ENCODE results near the gene IRF5.

IRF5 gene

DNA sequence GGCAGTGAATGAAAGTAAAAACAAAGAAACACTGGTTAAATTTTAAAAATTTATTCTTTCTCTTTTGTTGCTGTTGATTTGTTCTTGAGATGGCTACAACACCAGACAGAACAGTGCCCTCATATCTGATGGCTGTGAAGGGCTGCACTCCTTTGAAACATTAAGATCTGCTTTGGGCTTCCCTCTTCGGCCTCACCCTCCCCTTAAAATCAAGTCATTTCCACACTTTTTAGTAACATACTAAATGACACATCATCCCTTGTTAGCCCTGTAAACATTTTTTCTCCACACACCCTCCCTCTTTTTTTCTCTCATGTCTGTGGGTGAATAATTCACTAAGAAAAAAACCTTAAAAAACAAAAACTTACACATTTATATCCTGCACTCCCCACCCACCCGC lies 16.4 kb downstream of the IRF5 start:
- no peak overlapping the region for H3K27ac ChIP-seq
- TF ChIP-seq ZFX (IDR thresholded peaks at IDR 0.05; ENCODE audit: borderline replicate concordance): no peak
- TF ChIP-seq, protein P1, sequence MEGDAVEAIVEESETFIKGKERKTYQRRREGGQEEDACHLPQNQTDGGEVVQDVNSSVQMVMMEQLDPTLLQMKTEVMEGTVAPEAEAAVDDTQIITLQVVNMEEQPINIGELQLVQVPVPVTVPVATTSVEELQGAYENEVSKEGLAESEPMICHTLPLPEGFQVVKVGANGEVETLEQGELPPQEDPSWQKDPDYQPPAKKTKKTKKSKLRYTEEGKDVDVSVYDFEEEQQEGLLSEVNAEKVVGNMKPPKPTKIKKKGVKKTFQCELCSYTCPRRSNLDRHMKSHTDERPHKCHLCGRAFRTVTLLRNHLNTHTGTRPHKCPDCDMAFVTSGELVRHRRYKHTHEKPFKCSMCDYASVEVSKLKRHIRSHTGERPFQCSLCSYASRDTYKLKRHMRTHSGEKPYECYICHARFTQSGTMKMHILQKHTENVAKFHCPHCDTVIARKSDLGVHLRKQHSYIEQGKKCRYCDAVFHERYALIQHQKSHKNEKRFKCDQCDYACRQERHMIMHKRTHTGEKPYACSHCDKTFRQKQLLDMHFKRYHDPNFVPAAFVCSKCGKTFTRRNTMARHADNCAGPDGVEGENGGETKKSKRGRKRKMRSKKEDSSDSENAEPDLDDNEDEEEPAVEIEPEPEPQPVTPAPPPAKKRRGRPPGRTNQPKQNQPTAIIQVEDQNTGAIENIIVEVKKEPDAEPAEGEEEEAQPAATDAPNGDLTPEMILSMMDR (IDR thresholded peaks at IDR 0.05): no peak

DNA sequence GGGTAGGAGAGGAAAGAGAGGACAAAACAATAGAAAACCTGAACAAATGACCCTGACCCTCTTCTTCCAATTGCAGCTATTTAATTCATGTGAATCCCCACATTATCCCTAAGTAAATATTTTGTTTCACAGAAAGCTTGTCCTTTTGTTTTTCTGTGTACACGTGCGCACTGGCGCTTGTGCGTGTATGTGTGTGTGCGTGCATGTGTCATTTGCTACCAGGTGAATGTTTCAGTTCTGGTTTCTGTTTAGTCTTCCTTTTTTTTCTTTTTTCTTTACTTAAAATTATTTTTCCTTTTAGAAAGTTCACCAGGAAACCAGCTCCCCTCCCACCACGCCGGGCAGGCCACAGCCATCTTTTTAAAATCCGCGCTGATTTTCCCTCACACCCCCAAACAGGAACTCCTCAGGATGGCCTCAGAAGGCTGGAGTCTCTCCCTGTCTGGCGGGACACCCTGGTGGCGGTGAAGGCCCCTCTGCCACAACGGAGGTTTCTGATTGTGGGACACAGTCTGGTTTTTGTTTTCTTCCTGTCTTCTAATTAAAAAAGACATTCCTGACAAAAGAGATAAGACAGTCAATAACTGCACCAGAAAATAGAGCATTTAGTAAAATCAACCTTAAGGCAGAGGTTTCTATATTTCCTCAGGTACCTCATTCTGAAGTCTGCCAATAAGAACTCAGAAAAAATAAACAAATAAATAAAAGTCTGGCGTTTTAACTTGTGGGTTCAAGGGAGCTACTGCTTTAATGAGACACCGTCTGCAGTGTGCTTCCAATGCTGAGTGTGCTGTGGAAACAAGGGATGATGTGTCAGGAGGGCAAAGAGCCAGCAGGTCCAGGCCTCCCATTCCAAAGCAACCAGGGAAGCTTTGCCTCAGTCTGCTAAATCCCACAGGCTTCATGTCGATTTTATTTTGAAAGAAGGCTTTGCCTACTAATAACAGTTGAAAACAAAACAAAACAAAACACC lies 17.4 kb downstream of the IRF5 start:
- TF ChIP-seq, protein P1 (IDR thresholded peaks at IDR 0.05): no peak
- no peak for TF ChIP-seq ZFX (IDR thresholded peaks at IDR 0.05; ENCODE audit: borderline replicate concordance)
- no peak overlapping the region for H3K27ac ChIP-seq

DNA sequence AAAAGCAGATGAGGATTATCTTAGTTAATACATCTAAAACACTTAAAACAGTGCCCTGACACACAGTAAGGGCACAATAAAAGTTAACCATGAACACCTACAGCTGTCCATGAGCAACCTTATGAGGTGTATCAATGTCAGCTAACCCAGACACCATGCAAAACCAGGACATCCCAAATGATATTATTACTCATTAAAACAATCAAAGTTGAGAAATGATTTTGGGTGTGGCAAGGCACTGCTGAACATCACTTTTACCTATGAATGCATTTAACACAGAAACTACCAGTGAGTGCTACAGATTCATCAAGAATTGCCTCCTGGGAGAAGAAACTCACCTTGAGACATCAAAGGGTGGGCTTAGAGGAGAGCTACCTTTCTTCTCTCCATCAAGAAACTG lies 18.3 kb downstream of the IRF5 start:
- no peak overlapping the region for H3K27ac ChIP-seq
- TF ChIP-seq ZFX (IDR thresholded peaks at IDR 0.05; ENCODE audit: borderline replicate concordance): no peak
- TF ChIP-seq, protein P1 (IDR thresholded peaks at IDR 0.05): no peak

- H3K27ac ChIP-seq: no peak overlapping the region
- no peak for TF ChIP-seq ZFX (IDR thresholded peaks at IDR 0.05; ENCODE audit: borderline replicate concordance)
- TF ChIP-seq, protein P1 (IDR thresholded peaks at IDR 0.05): no peak
These were observed 21.6 kb downstream of the IRF5 start for GRCh38 chr7:128959296-128959695.

- TF ChIP-seq, protein P1 (IDR thresholded peaks at IDR 0.05): no peak
- no peak for TF ChIP-seq ZFX (IDR thresholded peaks at IDR 0.05; ENCODE audit: borderline replicate concordance)
These were observed 23.4 kb downstream of the IRF5 start for GRCh38 chr7:128961030-128961659.

GRCh38 chr7:128962899-128963298 lies 25.2 kb downstream of the IRF5 start:
- TF ChIP-seq ZFX (IDR thresholded peaks at IDR 0.05; ENCODE audit: borderline replicate concordance): no peak
- TF ChIP-seq, protein P1 (IDR thresholded peaks at IDR 0.05): no peak
- H3K27ac ChIP-seq: no peak overlapping the region

More at GRCh38 chr7:128961030-128961659, 23.4 kb downstream of the IRF5 start:
- H3K27ac ChIP-seq: no peak overlapping the region

GRCh38 chr7:128963327-128963757 lies 25.6 kb downstream of the IRF5 start:
- TF ChIP-seq ZFX (IDR thresholded peaks at IDR 0.05; ENCODE audit: borderline replicate concordance): no peak
- TF ChIP-seq, protein P1 (IDR thresholded peaks at IDR 0.05): no peak
- H3K27ac ChIP-seq: no peak overlapping the region

Data from 22Rv1 (cell line).